HG02588 (cell line): ENCODE data around the gene RBFA.

Source experiments
- ATAC-seq: cut with Tn5 transposase; IDR thresholded peaks from one replicate; pipeline ENCODE4 v1.9.1; 2021; ENCODE audit warnings: mild to moderate bottlenecking, moderate library complexity; ENCODE audit not compliant: unreplicated experiment

RBFA gene

DNA sequence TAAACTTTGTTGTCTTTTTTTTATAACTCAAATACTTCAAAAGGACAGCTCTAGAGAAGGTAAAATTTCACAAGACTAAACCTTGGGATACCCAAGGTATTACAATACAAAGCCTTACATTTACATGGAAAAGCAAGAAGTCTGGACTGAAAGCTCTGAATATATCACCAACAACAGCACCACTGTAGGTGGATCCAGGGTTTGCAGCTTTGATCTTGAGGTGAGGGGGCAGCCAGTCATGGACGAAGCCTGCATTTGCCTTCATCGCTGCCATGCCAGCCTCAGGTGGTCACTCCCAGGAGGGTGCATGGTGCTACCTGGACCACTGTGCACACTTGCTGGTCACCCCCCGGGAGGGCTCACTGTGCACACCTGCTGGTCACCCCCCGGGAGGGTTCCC, 36.6 kb downstream of the RBFA start:
- no peak for ATAC-seq

DNA sequence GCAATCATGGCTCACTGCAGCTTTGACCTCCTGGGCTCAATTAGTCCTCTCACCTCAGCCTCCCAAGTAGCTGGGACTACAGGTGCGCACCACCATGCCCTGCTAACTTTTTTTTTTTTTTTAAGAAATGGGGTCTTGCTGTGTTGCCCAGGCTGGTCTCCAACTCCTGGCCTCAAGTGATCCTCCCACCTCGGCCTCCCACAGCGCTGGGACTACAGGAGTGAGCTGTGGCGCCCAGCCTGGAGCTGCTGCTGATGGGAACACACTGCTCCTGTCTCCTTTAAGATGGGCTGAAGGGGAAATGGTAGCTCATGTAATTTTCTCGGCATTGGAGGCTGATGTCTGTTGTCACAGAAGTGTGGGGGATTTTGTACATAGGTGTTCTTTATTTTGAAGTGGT, 39.9 kb downstream of the RBFA start:
- ATAC-seq = no peak

DNA sequence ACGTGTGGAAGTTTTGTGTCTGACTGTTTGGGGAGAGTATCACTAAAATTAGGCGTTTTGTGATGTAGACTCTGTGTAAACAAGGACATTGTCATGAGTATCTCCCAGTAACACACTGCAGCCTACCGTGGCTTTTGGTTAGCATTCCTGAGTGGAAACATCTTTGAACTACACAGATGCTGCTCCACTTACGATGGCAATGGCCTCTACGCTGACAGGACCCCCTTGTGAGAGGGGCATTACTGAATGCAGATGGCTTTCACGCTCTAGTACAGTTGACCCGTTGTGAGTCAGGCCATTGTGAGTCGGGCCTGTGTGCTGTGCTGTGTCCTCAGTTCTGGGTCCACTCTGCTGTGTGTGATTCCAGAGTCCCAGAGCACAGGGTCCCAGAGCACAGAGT, 40.5 kb downstream of the RBFA start:
- no peak for ATAC-seq

DNA sequence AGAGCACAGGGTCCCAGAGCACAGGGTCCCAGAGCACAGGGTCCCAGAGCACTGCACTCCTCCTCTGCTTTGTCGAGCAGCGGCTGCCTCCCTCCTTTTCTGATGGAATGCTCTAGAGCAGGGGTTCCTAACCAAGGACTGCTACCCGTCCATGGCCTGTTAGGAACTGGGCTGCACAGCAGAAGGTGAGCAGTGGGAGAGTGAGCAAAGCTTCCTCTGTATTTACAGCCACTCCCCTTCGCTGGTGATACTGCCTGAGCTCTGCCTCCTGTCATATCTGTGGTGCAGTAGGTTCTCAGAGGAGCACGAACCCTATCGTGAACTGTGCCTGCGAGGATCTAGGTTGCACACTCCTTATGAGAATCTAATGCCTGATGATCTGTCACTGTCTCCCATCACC, 41.7 kb downstream of the RBFA start:
- ATAC-seq = no peak

DNA sequence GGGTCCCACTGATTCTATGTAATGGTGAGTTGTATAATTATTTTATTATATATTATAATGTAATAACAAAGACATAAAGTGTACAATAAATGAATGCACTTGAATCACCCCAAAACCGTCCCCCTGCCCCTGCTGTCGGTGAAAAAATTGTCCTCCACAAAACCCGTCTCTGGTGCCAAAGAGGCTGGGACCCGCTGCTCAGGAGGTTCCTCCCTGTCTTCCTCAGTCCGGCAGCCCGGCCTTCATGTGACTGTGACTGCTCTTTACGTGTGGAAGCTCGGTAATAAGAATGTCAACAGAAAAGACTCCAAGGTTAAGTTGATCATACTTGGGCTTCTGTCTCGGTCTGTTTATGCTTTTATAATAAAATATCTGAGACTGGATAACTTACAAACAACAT, 42.1 kb downstream of the RBFA start:
- ATAC-seq = no peak

DNA sequence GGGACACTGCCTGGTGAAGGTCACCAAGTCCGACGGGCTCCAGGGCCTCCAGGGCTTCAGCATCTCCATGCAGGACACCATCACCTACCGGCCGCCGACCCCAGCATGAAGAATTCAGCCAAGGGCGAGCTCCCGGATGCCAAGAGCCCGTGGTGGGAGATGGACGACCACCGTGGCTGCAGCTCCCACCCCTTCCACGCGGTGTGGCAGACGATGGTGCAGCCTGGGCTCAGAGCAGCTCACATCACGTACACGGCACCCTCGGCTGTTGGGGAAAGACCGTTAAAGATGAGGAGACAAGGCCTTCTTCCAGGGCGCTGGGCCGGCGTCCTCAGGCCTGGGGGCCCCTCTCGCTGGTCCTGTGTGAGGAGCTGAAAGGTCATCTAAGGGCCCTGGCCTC, 43.6 kb downstream of the RBFA start:
- ATAC-seq = no peak
